GM12891 (cell line): ENCODE data around the gene MTNR1A.
"Not testable (repeated sequence)": the region's sequence is repeated elsewhere in the genome, so short reads cannot be mapped to it uniquely, and the experiment has no call there.

Experiments used
- DNase-seq: peaks from one replicate; pipeline ENCODE4 v3.0.0; 2011; ENCODE audit warnings: low spot score; ENCODE audit not compliant: insufficient read length
- FAIRE-seq: peaks from 2 replicates; lab custom pipeline; 2011; peaks lifted over from hg19 to GRCh38; lab: Jason Lieb, UNC
- PAX5 ChIP-seq: IDR thresholded peaks from 2 replicates; pipeline ENCODE4 v1.6.1; 2011; ENCODE audit warnings: low read length, moderate library complexity, mild to moderate bottlenecking; ENCODE audit not compliant: insufficient read depth, severe bottlenecking
- POLR2A ChIP-seq: IDR thresholded peaks from 2 replicates; pipeline ENCODE4 v1.6.1; 2011; ENCODE audit warnings: low read depth, low read length, control low read depth
- POLR2AphosphoS5 ChIP-seq: IDR thresholded peaks from 2 replicates; pipeline ENCODE4 v1.6.1; 2011; ENCODE audit warnings: low read depth, low read length, control low read depth
- POU2F2 ChIP-seq: IDR thresholded peaks from 2 replicates; pipeline ENCODE4 v1.6.1; 2011; ENCODE audit warnings: low read depth, mild to moderate bottlenecking, control low read depth, low read length, moderate library complexity
- SPI1 ChIP-seq: IDR thresholded peaks from 2 replicates; pipeline ENCODE4 v1.6.1; 2011; ENCODE audit warnings: low read depth, low read length, control low read depth
- TAF1 ChIP-seq: IDR thresholded peaks from 2 replicates; pipeline ENCODE4 v1.6.1; 2011; ENCODE audit warnings: low read depth, low read length, control low read depth

The MTNR1A gene

GRCh38 chr4:186541801-186542200, 13.6 kb downstream of the MTNR1A start:
- TF ChIP-seq POU2F2: no peak
- no peak for TF ChIP-seq POLR2A
- TF ChIP-seq SPI1: no peak
- no peak for TF ChIP-seq PAX5
- TF ChIP-seq TAF1: no peak
- TF ChIP-seq POLR2AphosphoS5: no peak
- FAIRE-seq (no peak), DNase-seq (no peak)

DNA sequence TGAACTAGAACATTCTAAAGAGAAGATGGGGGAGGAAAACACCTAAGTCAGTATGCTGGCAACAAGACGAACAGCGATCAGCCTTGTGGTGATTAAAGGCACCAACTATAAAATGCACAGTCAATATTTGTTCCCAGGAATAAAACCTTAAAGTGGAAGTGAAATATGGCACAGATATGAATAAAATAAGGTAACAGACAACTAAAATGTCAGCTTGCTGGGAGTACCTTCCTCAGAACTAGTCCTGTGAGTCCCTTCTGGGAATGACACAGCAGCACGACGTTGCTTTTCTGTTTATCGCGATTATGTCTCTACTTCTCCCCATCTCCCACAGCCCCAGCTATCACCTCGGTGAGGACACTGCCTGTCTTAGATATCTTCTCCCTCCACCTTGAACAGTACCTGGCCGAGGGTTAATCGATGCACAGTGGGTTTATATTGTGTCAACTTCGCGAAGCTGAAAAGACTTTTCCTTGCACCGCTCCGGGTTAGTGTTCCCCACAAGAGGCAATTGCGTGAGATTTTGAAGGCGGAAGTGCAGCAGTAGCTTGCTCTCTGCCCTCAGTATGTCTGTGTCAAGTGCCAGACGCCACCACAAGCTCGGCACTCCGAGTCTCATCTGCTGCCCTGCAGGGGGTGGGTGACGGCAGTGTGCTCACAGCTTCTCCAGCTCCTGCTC, 17.4 kb downstream of the MTNR1A start:
- DNase-seq (no peak), FAIRE-seq (no peak)
- no peak for TF ChIP-seq PAX5

DNA sequence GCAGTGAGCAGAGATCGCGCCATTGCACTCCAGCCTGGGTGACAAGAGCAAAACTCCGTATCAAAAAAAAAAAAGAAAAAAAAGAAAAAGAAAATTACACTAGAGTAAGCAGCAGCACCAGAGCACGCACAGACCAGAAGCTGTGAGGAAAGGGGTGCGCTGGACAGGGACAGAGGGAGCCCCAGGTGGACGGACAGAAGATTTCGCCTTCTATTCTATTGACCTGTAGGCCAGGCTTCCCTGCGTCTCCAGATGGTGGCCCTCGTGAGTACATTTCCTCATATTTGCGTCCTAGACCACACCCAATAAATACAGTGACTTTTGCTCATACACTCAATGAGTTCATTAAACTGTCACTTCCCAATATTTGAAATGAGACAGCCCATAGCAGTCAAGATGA, 19.1 kb downstream of the MTNR1A start:
- no peak for TF ChIP-seq POU2F2
- no peak for TF ChIP-seq POLR2AphosphoS5
- TF ChIP-seq POLR2A: no peak
- TF ChIP-seq TAF1: no peak
- TF ChIP-seq PAX5: no peak
- no peak for TF ChIP-seq SPI1
- FAIRE-seq (no peak), DNase-seq (no peak)

- FAIRE-seq: no peak
- DNase-seq: no peak
These were observed 21.3 kb downstream of the MTNR1A start for GRCh38 chr4:186534056-186534455.

DNA sequence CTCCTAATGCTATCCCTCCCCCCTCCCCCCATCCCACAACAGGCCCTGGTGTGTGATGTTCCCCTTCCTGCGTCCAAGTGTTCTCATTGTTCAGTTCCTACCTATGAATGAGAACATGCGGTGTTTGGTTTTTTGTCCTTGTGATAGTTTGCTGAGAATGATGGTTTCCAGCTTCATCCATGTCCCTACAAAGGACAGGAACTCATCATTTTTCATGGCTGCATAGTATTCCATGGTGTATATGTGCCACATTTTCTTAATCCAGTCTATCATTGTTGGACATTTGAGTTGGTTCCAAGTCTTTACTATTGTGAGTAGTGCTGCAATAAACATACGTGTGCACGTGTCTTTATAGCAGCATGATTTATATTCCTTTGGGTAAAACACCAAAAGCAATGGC, 31.4 kb downstream of the MTNR1A start:
- DNase-seq, FAIRE-seq: not testable (repeated sequence)

More at GRCh38 chr4:186534056-186534455, 21.3 kb downstream of the MTNR1A start:
- TF ChIP-seq POLR2AphosphoS5 (no peak), SPI1 (no peak), PAX5 (no peak), TAF1 (no peak), POLR2A (no peak), POU2F2 (no peak)

DNA sequence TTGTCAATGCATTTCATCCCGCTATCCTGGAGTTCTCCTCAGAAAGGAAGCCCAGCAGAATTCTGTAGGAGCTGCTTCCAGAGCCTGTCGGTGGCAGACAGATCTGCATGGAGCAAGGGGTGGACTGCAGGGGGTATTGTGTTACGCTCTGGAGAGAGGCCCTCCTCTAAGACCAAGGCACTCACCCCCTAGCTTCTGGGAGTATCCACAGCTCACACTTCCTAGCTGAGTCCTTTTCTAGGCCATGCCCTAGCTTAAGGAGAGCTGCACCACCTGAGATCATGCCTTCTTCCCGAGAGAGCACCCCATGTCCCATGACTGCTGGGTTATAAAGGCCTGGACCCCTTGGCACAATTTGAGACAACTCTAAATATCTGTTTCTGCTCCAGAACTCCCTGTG, 39.1 kb downstream of the MTNR1A start:
- TF ChIP-seq TAF1: no peak
- no peak for TF ChIP-seq POLR2AphosphoS5
- no peak for TF ChIP-seq SPI1
- TF ChIP-seq PAX5: no peak
- TF ChIP-seq POLR2A: no peak
- no peak for FAIRE-seq
- no peak for DNase-seq

- DNase-seq: no peak
- TF ChIP-seq POU2F2 (no peak), SPI1 (no peak), TAF1 (no peak), POLR2A (no peak), PAX5 (no peak)
- FAIRE-seq: no peak
These were observed 41.0 kb downstream of the MTNR1A start for GRCh38 chr4:186514271-186514950.

DNA sequence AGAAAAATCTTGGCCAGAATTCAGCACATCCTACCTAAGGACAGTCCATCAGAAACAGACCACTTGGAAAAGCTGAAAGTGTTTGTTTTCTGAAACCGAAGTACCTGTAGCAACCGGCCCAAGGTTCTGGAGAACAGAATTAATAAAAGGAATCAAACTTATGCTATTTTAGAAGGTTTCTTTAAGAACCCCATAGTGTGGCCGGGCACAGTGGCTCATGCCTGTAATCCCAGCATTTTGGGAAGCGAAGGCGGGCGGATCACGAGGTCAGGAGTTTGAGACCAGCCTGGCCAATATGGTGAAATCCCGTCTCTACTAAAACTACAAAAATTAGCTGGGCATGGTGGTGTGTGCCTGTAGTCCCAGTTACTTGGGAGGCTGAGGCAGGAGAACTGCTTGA, 50.6 kb downstream of the MTNR1A start:
- not testable (repeated sequence) for DNase-seq, FAIRE-seq

DNA sequence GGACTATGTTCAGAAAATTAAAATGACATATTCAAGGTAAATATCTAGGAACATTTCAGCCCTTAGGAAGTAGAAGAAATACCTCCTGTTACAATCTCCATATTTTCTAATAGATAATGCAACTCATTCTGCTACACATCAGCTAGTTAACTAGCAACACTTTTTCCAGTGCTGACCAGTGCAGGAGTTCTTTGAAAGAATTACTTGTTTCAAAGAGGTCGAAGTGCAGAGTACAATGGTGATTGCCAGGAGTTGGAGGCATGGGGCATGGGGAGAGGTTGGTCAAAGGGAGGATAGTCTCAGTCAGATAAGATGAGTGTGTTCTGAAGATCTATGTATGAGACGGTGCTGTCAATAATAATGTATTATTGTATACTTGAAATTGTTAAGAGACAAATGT, 53.1 kb downstream of the MTNR1A start:
- no peak for FAIRE-seq
- TF ChIP-seq TAF1 (no peak), SPI1 (no peak), PAX5 (no peak), POU2F2 (no peak), POLR2AphosphoS5 (no peak), POLR2A (no peak)
- DNase-seq: no peak

- no peak for FAIRE-seq
- DNase-seq: no peak
- no peak for TF ChIP-seq POLR2AphosphoS5
- no peak for TF ChIP-seq POU2F2
- no peak for TF ChIP-seq PAX5
- TF ChIP-seq POLR2A: no peak
- no peak for TF ChIP-seq SPI1
- TF ChIP-seq TAF1: no peak
These were observed 53.8 kb downstream of the MTNR1A start for GRCh38 chr4:186501554-186501953.

GRCh38 chr4:186500721-186501304, 54.6 kb downstream of the MTNR1A start:
- DNase-seq: no peak
- TF ChIP-seq PAX5 (no peak), POLR2AphosphoS5 (no peak)
- no peak for FAIRE-seq
